Measurements from ENCODE around the gene NXF1.
"Not testable (repeated sequence)": the region's sequence is repeated elsewhere in the genome, so short reads cannot be mapped to it uniquely, and the experiment has no call there.

GRCh38 chr11:62840721-62841360 lies 35.6 kb upstream of the NXF1 start:
- TF ChIP-seq CTCF (IDR thresholded peaks at IDR 0.05; ENCODE audit: insufficient read depth, low read length, poor library complexity, severe bottlenecking); EZH2phosphoT487 (conservative IDR thresholded peaks at IDR 0.05; ENCODE audit: low read length): not testable (repeated sequence)

All from SU-DHL-6 (cell line).